B cell (primary cell): ENCODE data around the gene GNAI2. TPM values are rescaled to one million over a fixed set of nuclear protein-coding genes. Genes with fewer than 3 reads are reported as not detected.
A peak's percentile ranks its signal among the peaks of the same experiment; 100 is the strongest.

Source experiments
- ATAC-seq: fragments of 200-7000 bp; cut with Tn5 transposase; one replicate; pipeline ENCODE4 v1.10.0; 2021; ENCODE audit warnings: low read depth, mild to moderate bottlenecking, moderate number of reproducible peaks, moderate library complexity
- CTCF ChIA-PET: fragments of 350-600 bp; sonication (Branson Sonifier 250); formaldehyde crosslinking; loops from one replicate; lab custom pipeline; 2021; ENCODE audit warnings: antibody characterized with exemption, inconsistent platforms; lab: Charles Lee
- POLR2A ChIA-PET: fragments of 350-600 bp; sonication (Branson Sonifier 250); formaldehyde crosslinking; loops from one replicate; lab custom pipeline; 2021; ENCODE audit warnings: antibody characterized with exemption; lab: Charles Lee
- DNase-seq: peaks from one replicate; pipeline ENCODE4 v3.0.0; 2013
- H2AFZ ChIP-seq: 2 replicates; pipeline ENCODE4 v1.6.1; 2012; ENCODE audit warnings: mild to moderate bottlenecking, low read depth, low read length; ENCODE audit not compliant: insufficient read depth, poor library complexity, severe bottlenecking
- H3K27ac ChIP-seq, 2 donors: 1 replicate in 1 of 2; 2 replicates in 1 of 2; pipeline ENCODE4 v1.5.1; 2012 to 2013; ENCODE audit warnings: low read length in 2 of 2, mild to moderate bottlenecking in 2 of 2, moderate library complexity in 1 of 2
- H3K27me3 ChIP-seq, 4 experiments: fragments of 200-600 bp in 1 of 4; sonication (generic) in 1 of 4; replicated peaks in 1 of 4; 1 replicate in 2 of 4; 2 replicates in 2 of 4; pipeline versions ENCODE4 v1.6.1 to v1.7.0; 2013 to 2016; ENCODE audit warnings: low read length in 3 of 4, mild to moderate bottlenecking in 2 of 4, mixed read lengths in 1 of 4, moderate library complexity in 1 of 4; ENCODE audit not compliant: insufficient read depth in 4 of 4, control insufficient read depth in 3 of 4; ENCODE audit errors: control extremely low read depth in 1 of 4
- H3K36me3 ChIP-seq, 2 experiments: replicated peaks in 1 of 2; 1 replicate in 1 of 2; 2 replicates in 1 of 2; pipeline versions ENCODE4 v1.6.1 to v1.7.1; 2013; ENCODE audit warnings: low read length in 1 of 2; ENCODE audit not compliant: insufficient read depth in 2 of 2, control insufficient read depth in 1 of 2; ENCODE audit errors: control extremely low read depth in 1 of 2, extremely low read depth in 1 of 2
- H3K4me1 ChIP-seq, 2 donors: fragments of 200-600 bp in 1 of 2; sonication (generic) in 1 of 2; 1 replicate in 1 of 2; 2 replicates in 1 of 2; pipeline versions ENCODE4 v1.5.1 to v1.6.1; 2013 to 2017; ENCODE audit warnings: low read length in 2 of 2; ENCODE audit not compliant: control insufficient read depth in 2 of 2, insufficient read depth in 2 of 2
- H3K4me2 ChIP-seq: replicated peaks from 2 replicates; pipeline ENCODE3; 2012; ENCODE audit warnings: mild to moderate bottlenecking, low read depth, low read length; ENCODE audit not compliant: poor library complexity, severe bottlenecking
- H3K4me3 ChIP-seq, 5 experiments: fragments of 200-600 bp in 1 of 5; sonication (generic) in 1 of 5; 1 replicate in 3 of 5; 2 replicates in 2 of 5; pipeline versions ENCODE4 v1.5.1 to v1.7.0; 2011 to 2016; ENCODE audit warnings: low read length in 4 of 5, mild to moderate bottlenecking in 4 of 5, low read depth in 2 of 5, control low read depth in 1 of 5, moderate library complexity in 1 of 5; ENCODE audit not compliant: insufficient read depth in 1 of 5; ENCODE audit errors: control extremely low read depth in 1 of 5, extremely low read depth in 1 of 5
- H3K79me2 ChIP-seq: fragments of 200-600 bp; sonication (generic); one replicate; pipeline ENCODE4 v1.6.0; 2016; ENCODE audit warnings: low read length; ENCODE audit not compliant: control insufficient read depth, insufficient read depth
- H3K9ac ChIP-seq: fragments of 200-600 bp; sonication (generic); 2 replicates; pipeline ENCODE4 v1.6.1; 2017; ENCODE audit warnings: mild to moderate bottlenecking, low read length, moderate library complexity
- H3K9me3 ChIP-seq, 3 donors: one replicate each; pipeline versions ENCODE4 v1.6.1 to v1.7.1; 2013; ENCODE audit warnings: low read length in 2 of 3; ENCODE audit not compliant: control insufficient read depth in 2 of 3, insufficient read depth in 1 of 3; ENCODE audit errors: control extremely low read depth in 1 of 3
- H4K20me1 ChIP-seq: 2 replicates; pipeline ENCODE4 v1.6.0; 2012; ENCODE audit warnings: mild to moderate bottlenecking, low read length; ENCODE audit not compliant: insufficient read depth, control insufficient read depth, poor library complexity, severe bottlenecking
- H3K27ac Mint-ChIP-seq: one replicate; pipeline ENCODE4 v1.8.0; 2021; ENCODE audit warnings: mixed read lengths
- H3K27me3 Mint-ChIP-seq: one replicate; pipeline ENCODE4 v1.8.0; 2021; ENCODE audit warnings: mixed read lengths
- H3K4me1 Mint-ChIP-seq: one replicate; pipeline ENCODE4 v1.8.0; 2021; ENCODE audit warnings: mixed read lengths
- H3K4me3 Mint-ChIP-seq: one replicate; pipeline ENCODE4 v1.8.0; 2021; ENCODE audit warnings: mixed read lengths
- H3K9me3 Mint-ChIP-seq: one replicate; pipeline ENCODE4 v1.8.0; 2022; ENCODE audit warnings: mixed read lengths; ENCODE audit not compliant: insufficient read depth
- CTCF ChIP-seq: fragments of 200-600 bp; IDR thresholded peaks from one replicate; pipeline ENCODE4 v1.8.0; 2022; ENCODE audit warnings: antibody characterized with exemption, mild to moderate bottlenecking
- EZH2 ChIP-seq: IDR thresholded peaks from 2 replicates; pipeline ENCODE4 v1.6.1; 2012; ENCODE audit warnings: borderline replicate concordance, low read depth, mild to moderate bottlenecking, moderate library complexity, low read length; ENCODE audit not compliant: insufficient read depth, poor library complexity, severe bottlenecking
- WGBS: methylation state at CpG from one replicate; pipeline ENCODE4 v1.1.5; 2013; ENCODE audit warnings: missing lambda C conversion rate; ENCODE audit not compliant: insufficient coverage; 5-methylcytosine and 5-hydroxymethylcytosine counted together
- intact Hi-C: fragments of 100-400 bp; cut with micrococcal nuclease; formaldehyde crosslinking; loops from one replicate; pipeline ENCODE4 v1.10.0; 2022
- polyA plus RNA-seq: library from polyadenylated mRNA; depleted of rRNA; stranded (reverse); fragments of >200 nt; gene quantifications from 2 replicates; pipeline ENCODE4 v1.2.3, GENCODE V29; 2012
- total RNA-seq, 2 donors: library from RNA; stranded (reverse); fragments of 120-200 nt in 1 of 2; gene quantifications; 1 replicate in 1 of 2; 2 replicates in 1 of 2; pipeline versions ENCODE4 v1.2.3 to v1.2.4, GENCODE V29; 2013 to 2022

GNAI2 gene
- total and polyA plus RNA-seq, 2 donors (not counting 1 experiment from before 2014, with no cell fraction given) = 302 to 491 TPM

- Mint-ChIP-seq H3K9me3 (no peaks in the 10 kb centered on the region), H3K27ac (peak overlapping the region; percentile 96), H3K4me3 (peak overlapping the region; percentile 92), H3K4me1 (peaks cover 24% of the 10 kb centered on the region), H3K27me3 (no peaks in the 10 kb centered on the region)
- H3K9ac ChIP-seq = peak overlapping the region; percentile 95
- TF ChIP-seq CTCF (no peak), EZH2 (no peak)
- peaks cover 22% of the 10 kb centered on the region for H3K79me2 ChIP-seq
- H3K4me2 ChIP-seq = peak overlapping the region; percentile 100
- ChIA-PET POLR2A (interaction anchor here (0.6 to 2.3 kb wide), 4 partner anchors 12 to 175 kb away, joined by 3 to 15 read pairs (median 4); no protein-coding TSS in a partner anchor), CTCF (interaction anchor here (1.0 to 2.0 kb wide), 7 partner anchors 18 to 99 kb away, joined by 4 to 9 read pairs (median 5); no protein-coding TSS in a partner anchor)
- no peaks in the 10 kb centered on the region for H3K27me3 ChIP-seq
- DNase-seq = no peak
- H3K9me3 ChIP-seq = no peaks in the 10 kb centered on the region
- peak overlapping the region; percentile 57 to 68 for H3K27ac ChIP-seq
- peak overlapping the region; percentile 93 for H2AFZ ChIP-seq
- WGBS = 83% methylated on average over 12 of the region's 12 CpGs
- H3K4me1 ChIP-seq = peaks cover 16 to 23% of the 10 kb centered on the region in 2 donors
- H3K4me3 ChIP-seq = peak overlapping the region in 2 of 5 experiments; percentile 81 to 94
- no peaks in the 10 kb centered on the region for H4K20me1 ChIP-seq
- no peak for ATAC-seq
- H3K36me3 ChIP-seq = peaks cover 0 to 25% of the 10 kb centered on the region in 2 experiments
- intact Hi-C loops = loop anchor here (10.0 kb wide), 1 partner anchor 1092 kb away; the partner anchor contains the start of gene MANF
These were observed 57.2 kb downstream of the GNAI2 start for GRCh38 chr3:50293079-50293801.

DNA sequence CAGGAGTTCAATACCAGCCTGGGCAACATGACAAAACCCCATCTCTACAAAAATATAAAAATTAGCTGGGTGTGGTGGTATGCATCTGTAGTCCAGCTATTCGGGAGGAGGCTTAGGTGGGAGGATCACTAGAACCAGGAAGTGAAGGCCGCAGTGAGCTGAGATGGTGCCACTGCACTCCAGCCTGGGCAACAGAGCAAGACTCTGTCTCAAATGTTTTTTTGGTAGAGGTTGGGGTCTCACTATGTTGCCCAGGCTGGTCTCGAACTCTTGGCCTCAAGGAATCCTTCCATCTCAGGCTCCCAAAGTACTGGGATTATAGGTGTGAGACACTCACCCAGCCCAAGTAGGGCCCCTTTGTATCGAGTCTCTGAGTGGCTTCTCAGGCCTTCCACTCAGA lies 58.1 kb downstream of the GNAI2 start:
- Histone ChIP-seq H3K27me3 (no peaks in the 10 kb centered on the region), H3K27ac (no peak overlapping the region), H3K4me3 (no peak overlapping the region), H4K20me1 (no peaks in the 10 kb centered on the region), H3K9ac (no peak overlapping the region), H3K36me3 (peaks cover 0 to 18% of the 10 kb centered on the region in 2 experiments), H3K4me1 (peaks cover 20 to 31% of the 10 kb centered on the region in 2 donors), H2AFZ (no peak overlapping the region), H3K4me2 (no peak overlapping the region), H3K79me2 (peaks cover 27% of the 10 kb centered on the region), H3K9me3 (no peaks in the 10 kb centered on the region)
- 91% methylated on average over 3 of the region's 4 CpGs for WGBS
- Mint-ChIP-seq H3K27me3 (no peaks in the 10 kb centered on the region), H3K4me3 (no peak overlapping the region), H3K9me3 (no peaks in the 10 kb centered on the region), H3K27ac (no peak overlapping the region), H3K4me1 (peaks cover 30% of the 10 kb centered on the region)
- ATAC-seq (no peak), DNase-seq (no peak)
- intact Hi-C loops = loop anchor here (10.0 kb wide), 1 partner anchor 1091 kb away; the partner anchor contains the start of gene MANF
- POLR2A ChIA-PET = no interaction called here
- TF ChIP-seq CTCF = no peak
- no peak for TF ChIP-seq EZH2
- CTCF ChIA-PET = interaction anchor here (1.6 kb wide), 1 partner anchor 100 kb away, joined by 5 read pairs; no protein-coding TSS in a partner anchor
